ENCODE data around the gene PSPH. TPM values are rescaled to one million over a fixed set of nuclear protein-coding genes. Genes with fewer than 3 reads are reported as not detected.

PSPH gene
- total RNA-seq, 1 experiment from 2014 or later = 39.9 TPM

- no peaks in the 10 kb centered on the region for H3K4me1 Mint-ChIP-seq (ENCODE audit: low read depth, unreplicated experiment)
- no peak for DNase-seq
- H3K27me3 Mint-ChIP-seq (ENCODE audit: unreplicated experiment) = no peaks in the 10 kb centered on the region
- peaks cover 17% of the 10 kb centered on the region for H3K36me3 Mint-ChIP-seq (ENCODE audit: insufficient read depth, unreplicated experiment)
- H3K4me3 Mint-ChIP-seq (ENCODE audit: low read depth, unreplicated experiment) = no peak overlapping the region
- intact Hi-C loops (cut with micrococcal nuclease; ENCODE audit: unreplicated experiment) = no loop called here
- TF ChIP-seq CTCF (IDR thresholded peaks at IDR 0.05; ENCODE audit: unreplicated experiment) = no peak
- H3K27ac Mint-ChIP-seq (ENCODE audit: unreplicated experiment) = no peak overlapping the region
- H3K9me3 Mint-ChIP-seq (ENCODE audit: low read depth, unreplicated experiment) = no peaks in the 10 kb centered on the region
- no TSS peak for BruUV-seq (replicated peaks)
- CTCF ChIA-PET = interaction anchor here (0.6 kb wide), 2 partner anchors 10 to 81 kb away, joined by 5 to 7 read pairs; no protein-coding TSS in a partner anchor
These were observed 71.0 kb downstream of the PSPH start for GRCh38 chr7:55980266-55980665.

- H3K27me3 Mint-ChIP-seq (ENCODE audit: unreplicated experiment) = no peaks in the 10 kb centered on the region
- intact Hi-C loops (cut with micrococcal nuclease; ENCODE audit: unreplicated experiment) = no loop called here
- H3K9me3 Mint-ChIP-seq (ENCODE audit: low read depth, unreplicated experiment) = no peaks in the 10 kb centered on the region
- no peak for TF ChIP-seq CTCF (IDR thresholded peaks at IDR 0.05; ENCODE audit: unreplicated experiment)
- H3K4me1 Mint-ChIP-seq (ENCODE audit: low read depth, unreplicated experiment) = no peaks in the 10 kb centered on the region
- no peak for DNase-seq
- no peak overlapping the region for H3K27ac Mint-ChIP-seq (ENCODE audit: unreplicated experiment)
- H3K4me3 Mint-ChIP-seq (ENCODE audit: low read depth, unreplicated experiment) = no peak overlapping the region
- BruUV-seq (replicated peaks) = no TSS peak
- CTCF ChIA-PET = no interaction called here
- peaks cover 16% of the 10 kb centered on the region for H3K36me3 Mint-ChIP-seq (ENCODE audit: insufficient read depth, unreplicated experiment)
These were observed 73.4 kb downstream of the PSPH start for GRCh38 chr7:55977831-55978230.

- no peaks in the 10 kb centered on the region for H3K9me3 Mint-ChIP-seq (ENCODE audit: low read depth, unreplicated experiment)
- no peak overlapping the region for H3K27ac Mint-ChIP-seq (ENCODE audit: unreplicated experiment)
- intact Hi-C loops (cut with micrococcal nuclease; ENCODE audit: unreplicated experiment) = no loop called here
- DNase-seq = no peak
- H3K4me1 Mint-ChIP-seq (ENCODE audit: low read depth, unreplicated experiment) = no peaks in the 10 kb centered on the region
- peaks cover 9% of the 10 kb centered on the region for H3K36me3 Mint-ChIP-seq (ENCODE audit: insufficient read depth, unreplicated experiment)
- no peak overlapping the region for H3K4me3 Mint-ChIP-seq (ENCODE audit: low read depth, unreplicated experiment)
- no peaks in the 10 kb centered on the region for H3K27me3 Mint-ChIP-seq (ENCODE audit: unreplicated experiment)
- TF ChIP-seq CTCF (IDR thresholded peaks at IDR 0.05; ENCODE audit: unreplicated experiment) = no peak
- CTCF ChIA-PET = no interaction called here
- BruUV-seq (replicated peaks) = no TSS peak
These were observed 75.1 kb downstream of the PSPH start for GRCh38 chr7:55975988-55976633.

- Mint-ChIP-seq H3K4me1 (ENCODE audit: low read depth, unreplicated experiment) (no peaks in the 10 kb centered on the region), H3K4me3 (ENCODE audit: low read depth, unreplicated experiment) (no peak overlapping the region), H3K27me3 (ENCODE audit: unreplicated experiment) (no peaks in the 10 kb centered on the region), H3K36me3 (ENCODE audit: insufficient read depth, unreplicated experiment) (peaks cover 9% of the 10 kb centered on the region), H3K27ac (ENCODE audit: unreplicated experiment) (no peak overlapping the region), H3K9me3 (ENCODE audit: low read depth, unreplicated experiment) (no peaks in the 10 kb centered on the region)
- no TSS peak for BruUV-seq (replicated peaks)
- DNase-seq = no peak
- TF ChIP-seq CTCF (IDR thresholded peaks at IDR 0.05; ENCODE audit: unreplicated experiment) = no peak
- intact Hi-C loops (cut with micrococcal nuclease; ENCODE audit: unreplicated experiment) = no loop called here
- CTCF ChIA-PET = no interaction called here
These were observed 77.4 kb downstream of the PSPH start for GRCh38 chr7:55973747-55974250.

Data from Calu3 (cell line).